Neural cell (in vitro differentiated cells): Measurements from ENCODE around the gene SCN1A.

Experiments used
- CTCF ChIP-seq: fragments of 450-650 bp; IDR thresholded peaks from 2 replicates; pipeline ENCODE4 v1.5.1; 2014; ENCODE audit warnings: antibody characterized with exemption, mild to moderate bottlenecking, moderate library complexity; ENCODE audit not compliant: poor library complexity, severe bottlenecking
- EP300 ChIP-seq: fragments of 450-650 bp; conservative IDR thresholded peaks from 2 replicates; pipeline ENCODE4 v1.6.1; 2014; ENCODE audit warnings: antibody characterized with exemption, mild to moderate bottlenecking, moderate library complexity; ENCODE audit not compliant: poor library complexity, severe bottlenecking
- EZH2 ChIP-seq: fragments of 200-600, 300-800 bp; shearing (Covaris generic), sonication (generic); IDR thresholded peaks from 2 replicates; pipeline ENCODE4 v1.6.1; 2014; ENCODE audit warnings: antibody characterized with exemption, low read length, borderline replicate concordance, mild to moderate bottlenecking; ENCODE audit not compliant: insufficient read depth, poor library complexity, severe bottlenecking
- MXI1 ChIP-seq: fragments of 450-650 bp; conservative IDR thresholded peaks from 2 replicates; pipeline ENCODE4 v1.6.1; 2014; ENCODE audit warnings: antibody characterized with exemption, mild to moderate bottlenecking; ENCODE audit not compliant: poor library complexity, severe bottlenecking
- POLR2AphosphoS5 ChIP-seq: IDR thresholded peaks from 2 replicates; pipeline ENCODE4 v1.6.1; 2012
- RAD21 ChIP-seq: fragments of 450-650 bp; conservative IDR thresholded peaks from 2 replicates; pipeline ENCODE4 v1.6.1; 2014; ENCODE audit warnings: antibody characterized with exemption, mild to moderate bottlenecking, moderate library complexity
- REST ChIP-seq: IDR thresholded peaks from 2 replicates; pipeline ENCODE4 v1.6.1; 2012; ENCODE audit warnings: borderline replicate concordance
- SMC3 ChIP-seq: fragments of 450-650 bp; conservative IDR thresholded peaks from 2 replicates; pipeline ENCODE4 v1.6.1; 2014; ENCODE audit warnings: antibody characterized with exemption, mild to moderate bottlenecking, moderate library complexity; ENCODE audit not compliant: poor library complexity

GRCh38 chr2:166148500-166149400, 20.9 kb upstream of the SCN1A start:
- TF ChIP-seq CTCF (no peak), POLR2AphosphoS5 (peak; percentile 82), EP300 (peak; percentile 92), EZH2 (no peak), SMC3 (no peak), MXI1 (no peak), REST (no peak), RAD21 (no peak)
